ENCODE data around the gene ACER1. TPM values are rescaled to one million over a fixed set of nuclear protein-coding genes. Genes with fewer than 3 reads are reported as not detected.

Gene ACER1
- total and polyA plus RNA-seq, 2 experiments from 2014 or later = not detected

DNA sequence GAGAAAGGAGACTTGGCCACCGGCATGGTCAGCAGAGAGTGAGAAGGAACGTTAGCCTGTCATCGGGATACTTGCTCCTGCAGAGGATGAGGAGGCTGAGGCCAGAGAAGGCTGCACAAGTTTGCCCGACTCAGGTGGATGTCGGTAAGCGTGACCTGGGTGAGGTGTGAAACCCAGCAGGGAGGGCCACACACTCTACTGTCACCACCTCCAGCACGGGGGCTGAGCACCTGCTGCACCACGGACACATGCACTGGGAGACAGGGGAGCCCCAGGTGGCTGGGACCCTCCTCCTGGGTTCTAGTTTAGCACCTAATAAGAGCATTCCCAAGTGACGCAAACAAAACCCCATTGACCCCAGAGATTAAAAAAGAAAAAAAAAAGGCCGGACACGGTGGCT is 70.9 kb downstream of the ACER1 start:
- H3K9me2 ChIP-seq (ENCODE audit: insufficient read depth) = no peaks in the 10 kb centered on the region
- no peaks in the 10 kb centered on the region for H3K36me3 ChIP-seq (ENCODE audit: insufficient read depth)
- Mint-ChIP-seq H3K4me3 (no peak overlapping the region), H3K36me3 (ENCODE audit: low read depth) (peaks cover 60% of the 10 kb centered on the region), H3K27me3 (ENCODE audit: insufficient read depth, low read depth, poor library complexity) (peaks cover 10% of the 10 kb centered on the region), H3K4me1 (peaks cover 11% of the 10 kb centered on the region), H3K27ac (no peak overlapping the region), H3K9me3 (no peaks in the 10 kb centered on the region)
- no peak overlapping the region for H3K4me2 ChIP-seq
- H3F3A ChIP-seq (replicated peaks; ENCODE audit: low read depth) = no peaks in the 10 kb centered on the region
- H3K27me3 ChIP-seq (ENCODE audit: insufficient read depth) = no peaks in the 10 kb centered on the region
- no peak overlapping the region for H3K4me3 ChIP-seq
- no peak overlapping the region for H2AFZ ChIP-seq
- DNase-seq (ENCODE audit: low spot score) (no peak), ATAC-seq (no peak)
- H3K4me1 ChIP-seq (ENCODE audit: insufficient read depth) = 0 out of 2 replicates have a peak, but pooled peaks cover 6% of the 10 kb centered on the region
- H3K27ac ChIP-seq (ENCODE audit: low read depth) = no peak overlapping the region
- H3K79me2 ChIP-seq (replicated peaks; ENCODE audit: insufficient read depth) = peaks cover 77% of the 10 kb centered on the region
- peaks cover 28% of the 10 kb centered on the region for H4K20me1 ChIP-seq (replicated peaks; ENCODE audit: insufficient read depth)
- TF ChIP-seq, protein P1, sequence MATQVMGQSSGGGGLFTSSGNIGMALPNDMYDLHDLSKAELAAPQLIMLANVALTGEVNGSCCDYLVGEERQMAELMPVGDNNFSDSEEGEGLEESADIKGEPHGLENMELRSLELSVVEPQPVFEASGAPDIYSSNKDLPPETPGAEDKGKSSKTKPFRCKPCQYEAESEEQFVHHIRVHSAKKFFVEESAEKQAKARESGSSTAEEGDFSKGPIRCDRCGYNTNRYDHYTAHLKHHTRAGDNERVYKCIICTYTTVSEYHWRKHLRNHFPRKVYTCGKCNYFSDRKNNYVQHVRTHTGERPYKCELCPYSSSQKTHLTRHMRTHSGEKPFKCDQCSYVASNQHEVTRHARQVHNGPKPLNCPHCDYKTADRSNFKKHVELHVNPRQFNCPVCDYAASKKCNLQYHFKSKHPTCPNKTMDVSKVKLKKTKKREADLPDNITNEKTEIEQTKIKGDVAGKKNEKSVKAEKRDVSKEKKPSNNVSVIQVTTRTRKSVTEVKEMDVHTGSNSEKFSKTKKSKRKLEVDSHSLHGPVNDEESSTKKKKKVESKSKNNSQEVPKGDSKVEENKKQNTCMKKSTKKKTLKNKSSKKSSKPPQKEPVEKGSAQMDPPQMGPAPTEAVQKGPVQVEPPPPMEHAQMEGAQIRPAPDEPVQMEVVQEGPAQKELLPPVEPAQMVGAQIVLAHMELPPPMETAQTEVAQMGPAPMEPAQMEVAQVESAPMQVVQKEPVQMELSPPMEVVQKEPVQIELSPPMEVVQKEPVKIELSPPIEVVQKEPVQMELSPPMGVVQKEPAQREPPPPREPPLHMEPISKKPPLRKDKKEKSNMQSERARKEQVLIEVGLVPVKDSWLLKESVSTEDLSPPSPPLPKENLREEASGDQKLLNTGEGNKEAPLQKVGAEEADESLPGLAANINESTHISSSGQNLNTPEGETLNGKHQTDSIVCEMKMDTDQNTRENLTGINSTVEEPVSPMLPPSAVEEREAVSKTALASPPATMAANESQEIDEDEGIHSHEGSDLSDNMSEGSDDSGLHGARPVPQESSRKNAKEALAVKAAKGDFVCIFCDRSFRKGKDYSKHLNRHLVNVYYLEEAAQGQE (IDR thresholded peaks at IDR 0.05; ENCODE audit: unreplicated experiment) = no peak
- TF ChIP-seq, protein P2, sequence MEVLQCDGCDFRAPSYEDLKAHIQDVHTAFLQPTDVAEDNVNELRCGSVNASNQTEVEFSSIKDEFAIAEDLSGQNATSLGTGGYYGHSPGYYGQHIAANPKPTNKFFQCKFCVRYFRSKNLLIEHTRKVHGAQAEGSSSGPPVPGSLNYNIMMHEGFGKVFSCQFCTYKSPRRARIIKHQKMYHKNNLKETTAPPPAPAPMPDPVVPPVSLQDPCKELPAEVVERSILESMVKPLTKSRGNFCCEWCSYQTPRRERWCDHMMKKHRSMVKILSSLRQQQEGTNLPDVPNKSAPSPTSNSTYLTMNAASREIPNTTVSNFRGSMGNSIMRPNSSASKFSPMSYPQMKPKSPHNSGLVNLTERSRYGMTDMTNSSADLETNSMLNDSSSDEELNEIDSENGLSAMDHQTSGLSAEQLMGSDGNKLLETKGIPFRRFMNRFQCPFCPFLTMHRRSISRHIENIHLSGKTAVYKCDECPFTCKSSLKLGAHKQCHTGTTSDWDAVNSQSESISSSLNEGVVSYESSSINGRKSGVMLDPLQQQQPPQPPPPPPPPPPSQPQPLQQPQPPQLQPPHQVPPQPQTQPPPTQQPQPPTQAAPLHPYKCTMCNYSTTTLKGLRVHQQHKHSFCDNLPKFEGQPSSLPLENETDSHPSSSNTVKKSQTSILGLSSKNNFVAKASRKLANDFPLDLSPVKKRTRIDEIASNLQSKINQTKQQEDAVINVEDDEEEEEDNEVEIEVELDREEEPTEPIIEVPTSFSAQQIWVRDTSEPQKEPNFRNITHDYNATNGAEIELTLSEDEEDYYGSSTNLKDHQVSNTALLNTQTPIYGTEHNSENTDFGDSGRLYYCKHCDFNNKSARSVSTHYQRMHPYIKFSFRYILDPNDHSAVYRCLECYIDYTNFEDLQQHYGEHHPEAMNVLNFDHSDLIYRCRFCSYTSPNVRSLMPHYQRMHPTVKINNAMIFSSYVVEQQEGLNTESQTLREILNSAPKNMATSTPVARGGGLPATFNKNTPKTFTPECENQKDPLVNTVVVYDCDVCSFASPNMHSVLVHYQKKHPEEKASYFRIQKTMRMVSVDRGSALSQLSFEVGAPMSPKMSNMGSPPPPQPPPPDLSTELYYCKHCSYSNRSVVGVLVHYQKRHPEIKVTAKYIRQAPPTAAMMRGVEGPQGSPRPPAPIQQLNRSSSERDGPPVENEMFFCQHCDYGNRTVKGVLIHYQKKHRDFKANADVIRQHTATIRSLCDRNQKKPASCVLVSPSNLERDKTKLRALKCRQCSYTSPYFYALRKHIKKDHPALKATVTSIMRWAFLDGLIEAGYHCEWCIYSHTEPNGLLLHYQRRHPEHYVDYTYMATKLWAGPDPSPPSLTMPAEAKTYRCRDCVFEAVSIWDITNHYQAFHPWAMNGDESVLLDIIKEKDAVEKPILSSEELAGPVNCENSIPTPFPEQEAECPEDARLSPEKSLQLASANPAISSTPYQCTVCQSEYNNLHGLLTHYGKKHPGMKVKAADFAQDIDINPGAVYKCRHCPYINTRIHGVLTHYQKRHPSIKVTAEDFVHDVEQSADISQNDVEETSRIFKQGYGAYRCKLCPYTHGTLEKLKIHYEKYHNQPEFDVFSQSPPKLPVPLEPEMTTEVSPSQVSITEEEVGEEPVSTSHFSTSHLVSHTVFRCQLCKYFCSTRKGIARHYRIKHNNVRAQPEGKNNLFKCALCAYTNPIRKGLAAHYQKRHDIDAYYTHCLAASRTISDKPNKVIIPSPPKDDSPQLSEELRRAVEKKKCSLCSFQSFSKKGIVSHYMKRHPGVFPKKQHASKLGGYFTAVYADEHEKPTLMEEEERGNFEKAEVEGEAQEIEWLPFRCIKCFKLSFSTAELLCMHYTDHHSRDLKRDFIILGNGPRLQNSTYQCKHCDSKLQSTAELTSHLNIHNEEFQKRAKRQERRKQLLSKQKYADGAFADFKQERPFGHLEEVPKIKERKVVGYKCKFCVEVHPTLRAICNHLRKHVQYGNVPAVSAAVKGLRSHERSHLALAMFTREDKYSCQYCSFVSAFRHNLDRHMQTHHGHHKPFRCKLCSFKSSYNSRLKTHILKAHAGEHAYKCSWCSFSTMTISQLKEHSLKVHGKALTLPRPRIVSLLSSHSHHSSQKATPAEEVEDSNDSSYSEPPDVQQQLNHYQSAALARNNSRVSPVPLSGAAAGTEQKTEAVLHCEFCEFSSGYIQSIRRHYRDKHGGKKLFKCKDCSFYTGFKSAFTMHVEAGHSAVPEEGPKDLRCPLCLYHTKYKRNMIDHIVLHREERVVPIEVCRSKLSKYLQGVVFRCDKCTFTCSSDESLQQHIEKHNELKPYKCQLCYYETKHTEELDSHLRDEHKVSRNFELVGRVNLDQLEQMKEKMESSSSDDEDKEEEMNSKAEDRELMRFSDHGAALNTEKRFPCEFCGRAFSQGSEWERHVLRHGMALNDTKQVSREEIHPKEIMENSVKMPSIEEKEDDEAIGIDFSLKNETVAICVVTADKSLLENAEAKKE (CRISPR knock-in tag; IDR thresholded peaks at IDR 0.05) = no peak
- TF ChIP-seq NANOG (IDR thresholded peaks at IDR 0.05; ENCODE audit: borderline replicate concordance) (no peak), CREB1 (CRISPR knock-in tag; IDR thresholded peaks at IDR 0.05; ENCODE audit: low read depth) (no peak), ZNF331 (CRISPR knock-in tag; IDR thresholded peaks at IDR 0.05; ENCODE audit: low read depth) (no peak), POLR2AphosphoS5 (IDR thresholded peaks at IDR 0.05; ENCODE audit: low read depth) (no peak), STAT1 (IDR thresholded peaks at IDR 0.05; ENCODE audit: unreplicated experiment) (no peak), JUNB (IDR thresholded peaks at IDR 0.05; ENCODE audit: unreplicated experiment) (no peak), EZH2phosphoT487 (IDR thresholded peaks at IDR 0.05; ENCODE audit: unreplicated experiment) (no peak), EZH2 (IDR thresholded peaks at IDR 0.05; ENCODE audit: low read depth, unreplicated experiment) (no peak), ZNF114 (CRISPR knock-in tag; IDR thresholded peaks at IDR 0.05) (no peak)
- TF ChIP-seq, protein P3, sequence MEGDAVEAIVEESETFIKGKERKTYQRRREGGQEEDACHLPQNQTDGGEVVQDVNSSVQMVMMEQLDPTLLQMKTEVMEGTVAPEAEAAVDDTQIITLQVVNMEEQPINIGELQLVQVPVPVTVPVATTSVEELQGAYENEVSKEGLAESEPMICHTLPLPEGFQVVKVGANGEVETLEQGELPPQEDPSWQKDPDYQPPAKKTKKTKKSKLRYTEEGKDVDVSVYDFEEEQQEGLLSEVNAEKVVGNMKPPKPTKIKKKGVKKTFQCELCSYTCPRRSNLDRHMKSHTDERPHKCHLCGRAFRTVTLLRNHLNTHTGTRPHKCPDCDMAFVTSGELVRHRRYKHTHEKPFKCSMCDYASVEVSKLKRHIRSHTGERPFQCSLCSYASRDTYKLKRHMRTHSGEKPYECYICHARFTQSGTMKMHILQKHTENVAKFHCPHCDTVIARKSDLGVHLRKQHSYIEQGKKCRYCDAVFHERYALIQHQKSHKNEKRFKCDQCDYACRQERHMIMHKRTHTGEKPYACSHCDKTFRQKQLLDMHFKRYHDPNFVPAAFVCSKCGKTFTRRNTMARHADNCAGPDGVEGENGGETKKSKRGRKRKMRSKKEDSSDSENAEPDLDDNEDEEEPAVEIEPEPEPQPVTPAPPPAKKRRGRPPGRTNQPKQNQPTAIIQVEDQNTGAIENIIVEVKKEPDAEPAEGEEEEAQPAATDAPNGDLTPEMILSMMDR (conservative IDR thresholded peaks at IDR 0.05; ENCODE audit: low read depth in 2 of 2) = no peak
- TF ChIP-seq, protein P4, sequence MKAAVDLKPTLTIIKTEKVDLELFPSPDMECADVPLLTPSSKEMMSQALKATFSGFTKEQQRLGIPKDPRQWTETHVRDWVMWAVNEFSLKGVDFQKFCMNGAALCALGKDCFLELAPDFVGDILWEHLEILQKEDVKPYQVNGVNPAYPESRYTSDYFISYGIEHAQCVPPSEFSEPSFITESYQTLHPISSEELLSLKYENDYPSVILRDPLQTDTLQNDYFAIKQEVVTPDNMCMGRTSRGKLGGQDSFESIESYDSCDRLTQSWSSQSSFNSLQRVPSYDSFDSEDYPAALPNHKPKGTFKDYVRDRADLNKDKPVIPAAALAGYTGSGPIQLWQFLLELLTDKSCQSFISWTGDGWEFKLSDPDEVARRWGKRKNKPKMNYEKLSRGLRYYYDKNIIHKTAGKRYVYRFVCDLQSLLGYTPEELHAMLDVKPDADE (IDR thresholded peaks at IDR 0.05) = no peak
